ENCODE data around the gene MMP7.
A peak's percentile ranks its signal among the peaks of the same experiment; 100 is the strongest.

MMP7 gene

DNA sequence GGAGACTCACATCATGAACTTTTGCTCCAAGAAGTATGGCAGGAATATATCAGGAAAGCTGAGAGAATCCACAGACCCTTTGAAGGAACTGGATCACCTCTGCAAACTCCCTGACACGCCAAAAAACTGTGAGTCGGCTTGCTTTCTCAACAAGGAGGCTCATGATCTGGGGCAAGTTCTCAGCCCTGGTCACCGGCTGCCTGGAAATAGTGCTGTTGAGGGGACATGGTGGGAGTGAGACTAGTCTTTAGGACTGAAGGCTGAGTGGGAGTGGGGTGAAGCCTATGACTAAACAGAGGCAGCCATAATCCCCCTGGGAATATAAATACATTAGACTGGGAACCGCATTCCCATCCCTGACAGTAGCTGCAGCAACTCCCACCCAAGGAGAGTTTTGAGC lies 8.4 kb upstream of the MMP7 start:
- TF ChIP-seq POLR2A (IDR thresholded peaks at IDR 0.05; ENCODE audit: low read depth, low read length): no peak
- no peak for TF ChIP-seq TAF1 (IDR thresholded peaks at IDR 0.05; ENCODE audit: borderline replicate concordance, low read depth, low read length)
- TF ChIP-seq POLR2AphosphoS5 (IDR thresholded peaks at IDR 0.05; ENCODE audit: low read depth, low read length): no peak
- DNase-seq (ENCODE audit: insufficient read length) (no peak), FAIRE-seq (peak; percentile 30)

DNA sequence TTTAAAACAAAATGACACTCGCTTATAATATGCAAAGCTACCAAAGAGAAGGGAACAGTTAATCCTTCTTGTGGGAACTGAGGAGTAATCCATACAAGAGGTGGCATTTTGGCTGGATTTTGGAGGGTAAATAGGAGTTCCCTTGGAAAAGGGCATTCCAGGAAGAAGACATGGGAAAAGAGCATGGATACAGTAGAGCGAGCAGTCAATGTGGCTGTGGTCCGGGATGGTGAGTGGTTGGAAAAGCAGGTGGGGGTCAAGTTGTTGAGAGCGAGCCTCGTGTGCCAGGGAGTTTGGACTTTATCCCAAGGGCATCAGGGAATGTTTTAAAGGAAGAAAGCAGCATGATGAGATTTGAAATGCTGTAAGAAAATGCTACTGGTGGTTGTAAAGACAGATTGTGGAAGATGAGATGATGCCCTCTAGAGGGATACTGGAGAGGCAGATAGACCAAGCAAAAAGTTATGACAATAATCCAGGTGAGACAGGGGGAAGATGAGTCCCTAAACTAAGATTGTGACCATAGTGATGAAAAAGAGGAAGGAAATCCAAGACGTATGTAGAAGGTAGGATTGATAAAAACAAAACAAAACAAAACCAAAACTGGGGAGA lies 3.8 kb upstream of the MMP7 start:
- FAIRE-seq (peak; percentile 76), DNase-seq (ENCODE audit: insufficient read length) (no peak)
- no peak for TF ChIP-seq POLR2AphosphoS5 (IDR thresholded peaks at IDR 0.05; ENCODE audit: low read depth, low read length)
- no peak for TF ChIP-seq POLR2A (IDR thresholded peaks at IDR 0.05; ENCODE audit: low read depth, low read length)
- TF ChIP-seq TAF1 (IDR thresholded peaks at IDR 0.05; ENCODE audit: borderline replicate concordance, low read depth, low read length): no peak

DNA sequence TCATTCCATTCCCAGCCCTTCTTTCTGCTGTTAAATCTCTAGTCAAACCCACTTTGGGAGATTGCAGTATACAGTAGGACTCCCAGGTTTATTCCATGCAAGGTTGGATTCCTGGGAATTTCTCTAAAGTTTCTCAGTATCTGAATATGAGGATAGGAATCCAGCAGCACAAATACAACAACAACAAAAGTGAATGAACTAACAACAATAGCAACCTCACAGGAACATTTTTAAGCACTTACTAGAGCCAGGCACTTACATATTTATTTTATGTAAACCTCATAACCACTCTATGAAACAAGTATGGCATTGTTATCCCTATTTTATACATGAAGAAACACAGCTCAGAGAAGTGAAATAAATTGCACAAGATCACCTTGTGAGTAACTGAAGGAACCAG lies 1.9 kb downstream of the MMP7 start:
- no peak for DNase-seq (ENCODE audit: insufficient read length)
- no peak for FAIRE-seq
- TF ChIP-seq POLR2AphosphoS5 (IDR thresholded peaks at IDR 0.05; ENCODE audit: low read depth, low read length) (no peak), TAF1 (IDR thresholded peaks at IDR 0.05; ENCODE audit: borderline replicate concordance, low read depth, low read length) (no peak), POLR2A (IDR thresholded peaks at IDR 0.05; ENCODE audit: low read depth, low read length) (no peak)

DNA sequence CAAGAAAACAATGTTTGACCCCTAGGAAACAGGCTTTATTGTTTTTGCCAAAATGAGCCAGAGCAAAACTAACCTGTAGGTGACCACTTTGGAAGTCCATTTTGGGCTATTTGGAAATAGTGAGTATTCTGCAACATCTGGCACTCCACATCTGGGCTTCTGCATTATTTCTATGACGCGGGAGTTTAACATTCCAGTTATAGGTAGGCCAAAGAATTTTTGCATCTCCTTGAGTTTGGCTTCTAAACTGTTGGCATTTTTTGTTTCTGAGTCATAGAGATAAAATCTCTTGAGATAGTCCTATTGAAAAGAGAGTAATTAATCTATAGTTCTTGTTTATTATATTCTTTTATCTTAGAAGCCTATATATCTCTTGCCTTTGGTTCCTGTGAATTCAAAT lies 2.9 kb downstream of the MMP7 start:
- no peak for DNase-seq (ENCODE audit: insufficient read length)
- TF ChIP-seq POLR2AphosphoS5 (IDR thresholded peaks at IDR 0.05; ENCODE audit: low read depth, low read length): no peak
- no peak for TF ChIP-seq TAF1 (IDR thresholded peaks at IDR 0.05; ENCODE audit: borderline replicate concordance, low read depth, low read length)
- no peak for TF ChIP-seq POLR2A (IDR thresholded peaks at IDR 0.05; ENCODE audit: low read depth, low read length)
- no peak for FAIRE-seq

DNA sequence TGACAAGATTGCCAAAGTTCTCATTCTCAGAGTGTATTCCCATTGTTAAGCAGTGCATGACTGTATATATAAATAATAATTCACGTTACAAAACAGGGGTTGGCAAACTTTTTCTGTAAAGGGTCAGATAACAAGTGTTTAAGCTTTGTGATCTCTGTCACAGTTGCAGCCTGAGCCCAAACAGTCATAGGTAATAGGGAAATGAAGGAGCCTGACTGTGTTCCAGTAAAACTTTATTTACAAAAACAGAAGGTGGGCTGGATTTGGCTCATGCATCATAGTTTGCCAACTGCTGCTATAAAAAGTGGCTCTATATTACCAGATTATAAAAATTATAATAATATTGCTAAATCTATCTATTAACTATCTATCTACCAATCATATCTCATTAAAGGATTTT lies 3.5 kb downstream of the MMP7 start:
- DNase-seq (ENCODE audit: insufficient read length) (no peak), FAIRE-seq (no peak)
- TF ChIP-seq TAF1 (IDR thresholded peaks at IDR 0.05; ENCODE audit: borderline replicate concordance, low read depth, low read length) (no peak), POLR2AphosphoS5 (IDR thresholded peaks at IDR 0.05; ENCODE audit: low read depth, low read length) (no peak), POLR2A (IDR thresholded peaks at IDR 0.05; ENCODE audit: low read depth, low read length) (no peak)

DNA sequence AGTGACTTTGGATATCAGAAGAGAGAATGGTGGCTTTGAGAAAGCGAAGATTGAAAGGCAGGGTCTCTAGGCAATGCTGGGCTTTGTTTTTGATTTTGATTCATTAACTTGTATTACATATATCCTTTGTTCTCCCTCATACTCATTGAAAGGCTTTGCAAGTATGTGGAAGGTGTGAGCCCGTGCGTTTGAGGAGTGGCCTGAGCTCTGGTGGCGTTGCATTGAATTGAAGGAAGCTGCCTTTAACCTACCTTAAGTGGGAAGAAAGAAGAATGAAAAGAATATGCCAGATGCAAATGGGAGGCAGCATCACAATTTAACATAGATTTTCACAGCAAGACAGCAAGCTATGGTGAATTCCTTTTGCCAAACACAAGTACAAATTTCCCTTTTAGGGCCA lies 6.7 kb downstream of the MMP7 start:
- TF ChIP-seq POLR2A (IDR thresholded peaks at IDR 0.05; ENCODE audit: low read depth, low read length): no peak
- no peak for TF ChIP-seq POLR2AphosphoS5 (IDR thresholded peaks at IDR 0.05; ENCODE audit: low read depth, low read length)
- no peak for TF ChIP-seq TAF1 (IDR thresholded peaks at IDR 0.05; ENCODE audit: borderline replicate concordance, low read depth, low read length)
- DNase-seq (ENCODE audit: insufficient read length): no peak
- FAIRE-seq: no peak

DNA sequence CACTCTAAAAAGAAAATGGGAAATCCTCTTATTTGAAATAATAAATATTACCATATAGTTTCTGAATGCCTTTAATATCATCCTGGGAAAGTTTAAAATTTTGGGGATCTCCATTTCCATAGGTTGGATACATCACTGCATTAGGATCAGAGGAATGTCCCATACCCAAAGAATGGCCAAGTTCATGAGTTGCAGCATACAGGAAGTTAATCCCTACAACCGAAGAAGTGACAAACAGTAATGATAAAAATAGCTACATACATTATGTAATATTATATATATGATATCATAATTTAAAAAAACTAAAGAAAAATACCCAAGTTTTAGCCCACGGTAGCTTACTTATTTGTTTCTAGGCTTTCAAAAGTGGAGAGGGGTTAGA lies 7.4 kb downstream of the MMP7 start:
- no peak for TF ChIP-seq POLR2AphosphoS5 (IDR thresholded peaks at IDR 0.05; ENCODE audit: low read depth, low read length)
- no peak for TF ChIP-seq TAF1 (IDR thresholded peaks at IDR 0.05; ENCODE audit: borderline replicate concordance, low read depth, low read length)
- no peak for TF ChIP-seq POLR2A (IDR thresholded peaks at IDR 0.05; ENCODE audit: low read depth, low read length)
- FAIRE-seq: no peak
- DNase-seq (ENCODE audit: insufficient read length): no peak

DNA sequence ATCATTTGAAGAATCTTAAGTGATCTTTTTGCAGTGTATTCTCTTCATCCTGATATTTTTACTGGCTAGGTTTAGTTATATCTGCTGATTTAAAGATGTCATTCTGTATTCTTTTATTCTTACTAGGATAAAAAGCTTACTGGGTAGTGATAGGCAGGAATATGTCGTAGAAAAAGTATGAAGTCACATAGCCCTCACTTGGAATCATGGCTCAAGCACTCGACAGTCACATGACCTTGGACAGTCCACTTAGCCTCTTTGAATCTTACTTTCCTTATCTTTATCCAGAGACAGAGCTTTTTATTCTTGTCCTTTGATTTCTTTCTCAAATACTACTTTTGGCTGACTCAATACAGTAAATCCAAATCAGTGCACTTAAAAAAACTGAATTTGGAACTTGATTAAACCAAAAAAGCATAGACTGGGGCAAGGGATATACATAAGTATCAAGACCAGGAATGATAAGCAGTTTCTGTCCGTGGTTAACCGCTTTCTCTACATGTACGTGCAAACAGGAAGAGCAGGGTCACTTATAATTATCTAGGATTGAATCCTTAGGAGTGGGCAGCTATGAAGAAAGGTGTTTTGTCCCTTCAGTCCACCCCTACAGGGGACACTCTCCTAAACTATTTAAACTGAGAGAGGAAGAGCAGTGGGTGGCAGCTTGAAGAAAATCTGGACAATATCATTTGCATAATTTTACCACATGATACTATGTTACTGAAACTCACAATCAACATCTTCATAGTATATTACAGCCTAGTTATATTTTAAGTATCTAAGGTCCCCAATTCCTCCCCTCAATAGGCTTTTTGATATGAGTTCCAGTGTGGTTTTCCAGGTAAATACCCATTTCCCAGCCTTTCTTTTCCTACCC lies 8.0 kb downstream of the MMP7 start:
- FAIRE-seq (peak; percentile 88), DNase-seq (ENCODE audit: insufficient read length) (no peak)

DNA sequence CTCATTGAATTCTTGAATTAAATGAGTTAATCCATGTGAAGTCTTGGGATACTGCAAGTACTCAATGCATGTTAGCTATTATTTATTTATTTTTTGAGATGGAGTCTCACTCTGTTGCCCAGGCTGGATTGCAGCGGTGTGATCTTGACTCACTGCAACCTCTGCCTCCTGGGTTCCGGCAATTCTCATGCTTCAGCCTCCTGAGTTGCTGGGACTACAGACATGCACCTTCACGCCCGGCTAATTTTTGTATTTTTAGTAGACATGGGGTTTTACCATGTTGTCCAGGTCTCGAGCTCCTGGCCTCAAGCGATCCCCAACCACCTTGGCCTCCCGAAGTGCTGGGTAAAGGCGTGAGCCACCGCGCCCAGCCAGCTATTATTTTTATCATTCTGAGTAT lies 9.4 kb downstream of the MMP7 start:
- FAIRE-seq: no peak
- TF ChIP-seq POLR2AphosphoS5 (IDR thresholded peaks at IDR 0.05; ENCODE audit: low read depth, low read length): no peak
- TF ChIP-seq TAF1 (IDR thresholded peaks at IDR 0.05; ENCODE audit: borderline replicate concordance, low read depth, low read length): no peak
- TF ChIP-seq POLR2A (IDR thresholded peaks at IDR 0.05; ENCODE audit: low read depth, low read length): no peak
- DNase-seq (ENCODE audit: insufficient read length): no peak

More for the DNA sequence above, 8.0 kb downstream of the MMP7 start:
- TF ChIP-seq POLR2AphosphoS5 (IDR thresholded peaks at IDR 0.05; ENCODE audit: low read depth, low read length) (no peak), POLR2A (IDR thresholded peaks at IDR 0.05; ENCODE audit: low read depth, low read length) (no peak), TAF1 (IDR thresholded peaks at IDR 0.05; ENCODE audit: borderline replicate concordance, low read depth, low read length) (no peak)

DNA sequence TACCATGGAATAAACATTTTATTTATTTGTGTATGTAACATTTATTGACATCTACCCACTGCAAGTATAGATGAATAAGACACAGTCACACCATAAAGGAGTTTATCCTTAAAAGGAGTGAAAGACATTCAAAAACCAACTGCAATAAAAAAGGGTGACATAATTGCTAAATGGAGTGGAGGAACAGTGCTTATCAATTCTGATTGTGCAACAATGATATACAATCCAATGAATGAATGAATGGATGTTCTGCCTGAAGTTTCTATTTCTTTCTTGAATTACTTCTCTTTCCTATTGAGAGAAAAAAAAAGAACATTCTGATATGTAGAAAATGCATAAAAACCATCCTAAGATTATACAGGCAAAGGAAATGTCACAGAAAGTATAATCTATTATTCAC lies 10.0 kb downstream of the MMP7 start:
- FAIRE-seq: no peak
- DNase-seq (ENCODE audit: insufficient read length): no peak
- no peak for TF ChIP-seq TAF1 (IDR thresholded peaks at IDR 0.05; ENCODE audit: borderline replicate concordance, low read depth, low read length)
- no peak for TF ChIP-seq POLR2A (IDR thresholded peaks at IDR 0.05; ENCODE audit: low read depth, low read length)

DNA sequence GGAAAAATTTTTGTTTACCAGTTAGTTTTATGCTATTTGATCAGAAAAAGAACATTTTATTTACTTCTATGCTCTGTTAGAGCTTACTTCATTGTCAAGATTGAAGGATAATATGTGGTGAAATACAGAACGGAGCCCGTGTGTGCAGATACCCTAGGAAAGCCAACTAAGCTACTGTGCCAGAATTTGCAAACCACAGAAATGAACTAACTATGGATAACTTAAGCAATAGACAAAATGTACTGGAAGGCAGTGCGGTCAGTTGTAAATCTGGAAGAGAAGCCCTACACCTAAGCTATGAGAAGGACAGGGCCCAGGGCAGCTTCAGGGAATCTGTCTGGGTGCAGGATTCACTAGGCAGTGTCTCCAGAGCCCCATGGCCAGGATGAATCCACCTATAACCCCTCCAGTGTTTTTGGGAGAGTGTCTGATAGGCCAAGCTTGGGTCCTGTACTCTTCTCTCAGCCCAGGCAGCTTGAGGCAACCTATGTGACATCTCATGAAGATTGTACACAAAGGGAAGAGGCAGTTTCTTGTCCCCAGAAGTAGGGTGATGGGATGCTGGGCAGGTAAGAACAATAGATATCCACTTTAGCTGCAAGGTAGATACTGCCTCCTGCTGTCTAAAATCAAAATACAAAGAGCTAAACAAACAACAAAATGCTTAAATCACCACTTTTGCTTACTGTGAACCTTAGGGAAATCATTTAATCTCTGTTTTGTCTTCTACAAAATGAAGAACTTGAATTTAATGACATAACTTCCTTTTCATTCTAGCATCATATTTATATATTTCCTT lies 12.1 kb downstream of the MMP7 start:
- peak; percentile 56 for FAIRE-seq
- DNase-seq (ENCODE audit: insufficient read length): no peak
- TF ChIP-seq POLR2A (IDR thresholded peaks at IDR 0.05; ENCODE audit: low read depth, low read length): no peak
- TF ChIP-seq TAF1 (IDR thresholded peaks at IDR 0.05; ENCODE audit: borderline replicate concordance, low read depth, low read length): no peak
- TF ChIP-seq POLR2AphosphoS5 (IDR thresholded peaks at IDR 0.05; ENCODE audit: low read depth, low read length): no peak

Measured in GM12892 (cell line).